Ramos (cell line): ENCODE data around the gene DUSP1.

Experiments used
- in situ Hi-C: fragments of 300-500 bp; cut with MboI; formaldehyde crosslinking; loops from one replicate; pipeline ENCODE4 v1.14.3; 2022; ENCODE audit warnings: low sequenced_read_pairs; ENCODE audit not compliant: unreplicated experiment

Gene DUSP1

GRCh38 chr5:172782169-172783039 is 11.4 kb upstream of the DUSP1 start:
- in situ Hi-C loops: no loop called here

GRCh38 chr5:172779691-172780341 is 8.8 kb upstream of the DUSP1 start:
- in situ Hi-C loops: no loop called here

GRCh38 chr5:172777881-172778814 is 7.2 kb upstream of the DUSP1 start:
- in situ Hi-C loops: no loop called here

- in situ Hi-C loops: no loop called here
These were observed 5.2 kb upstream of the DUSP1 start for GRCh38 chr5:172776235-172776594.

GRCh38 chr5:172775326-172776234 is 4.6 kb upstream of the DUSP1 start:
- in situ Hi-C loops: no loop called here

GRCh38 chr5:172774561-172775315 is 3.7 kb upstream of the DUSP1 start:
- in situ Hi-C loops: no loop called here

- in situ Hi-C loops: no loop called here
These were observed 2.8 kb upstream of the DUSP1 start for GRCh38 chr5:172773481-172774469.

- in situ Hi-C loops: no loop called here
These were observed 1.3 kb upstream of the DUSP1 start for GRCh38 chr5:172772112-172772906.

- in situ Hi-C loops: no loop called here
These were observed 580 bp upstream of the DUSP1 start for GRCh38 chr5:172771439-172772111.

GRCh38 chr5:172770374-172770674 is 671 bp downstream of the DUSP1 start:
- in situ Hi-C loops: no loop called here

- in situ Hi-C loops: no loop called here
These were observed 1.2 kb downstream of the DUSP1 start for GRCh38 chr5:172769616-172770373.

- in situ Hi-C loops: no loop called here
These were observed 1.7 kb downstream of the DUSP1 start for GRCh38 chr5:172769342-172769615.

GRCh38 chr5:172768573-172769341 is 2.2 kb downstream of the DUSP1 start:
- in situ Hi-C loops: no loop called here

GRCh38 chr5:172768098-172768572 is 2.9 kb downstream of the DUSP1 start:
- in situ Hi-C loops: no loop called here
